SK-N-SH treated with all-trans-retinoic acid at 6 μM for 48 hours (cell line): ENCODE results near the gene PLA2G15.

Experiments used
- ESRRG ChIP-seq: fragments of 250-450 bp; sonication (Bioruptor Pico); IDR thresholded peaks from 2 replicates; pipeline ENCODE4 v1.6.1; 2021; ENCODE audit warnings: mild to moderate bottlenecking
- GLIS3 ChIP-seq: fragments of 250-450 bp; sonication (Bioruptor Pico); IDR thresholded peaks from 2 replicates; pipeline ENCODE4 v1.5.0; 2020; ENCODE audit warnings: mild to moderate bottlenecking, moderate library complexity
- ISL1 ChIP-seq: fragments of 250-450 bp; sonication (Bioruptor Pico); IDR thresholded peaks from 2 replicates; pipeline ENCODE4 v2.1.2; 2022; ENCODE audit warnings: mild to moderate bottlenecking, moderate library complexity
- PATZ1 ChIP-seq: fragments of 250-450 bp; sonication (Bioruptor Pico); IDR thresholded peaks from 2 replicates; pipeline ENCODE4 v1.8.0; 2020; ENCODE audit warnings: mild to moderate bottlenecking, moderate library complexity, borderline replicate concordance
- RARB ChIP-seq: fragments of 250-450 bp; sonication (Bioruptor Pico); IDR thresholded peaks from 2 replicates; pipeline ENCODE4 v1.8.0; 2021; ENCODE audit warnings: mild to moderate bottlenecking, moderate library complexity
- SNAI2 ChIP-seq: fragments of 250-450 bp; sonication (Bioruptor Pico); IDR thresholded peaks from 2 replicates; pipeline ENCODE4 v1.5.0; 2020; ENCODE audit warnings: mild to moderate bottlenecking, moderate library complexity
- TOX ChIP-seq: fragments of 250-450 bp; sonication (Bioruptor Pico); IDR thresholded peaks from 2 replicates; pipeline ENCODE4 v1.8.0; 2021; ENCODE audit warnings: mild to moderate bottlenecking, moderate library complexity, borderline replicate concordance
- ZFP3 ChIP-seq: fragments of 250-450 bp; sonication (Bioruptor Pico); IDR thresholded peaks from 2 replicates; pipeline ENCODE4 v1.5.0; 2020; ENCODE audit warnings: mild to moderate bottlenecking, moderate library complexity
- ZFP30 ChIP-seq: fragments of 450-650 bp; formaldehyde crosslinking; IDR thresholded peaks from 2 replicates; pipeline ENCODE4 v1.5.0; 2022; ENCODE audit warnings: mild to moderate bottlenecking, moderate library complexity
- ZNF70 ChIP-seq: fragments of 450-650 bp; formaldehyde crosslinking; IDR thresholded peaks from 2 replicates; pipeline ENCODE4 v1.5.0; 2020; ENCODE audit warnings: mild to moderate bottlenecking, moderate library complexity
- ZNF8 ChIP-seq: fragments of 450-650 bp; formaldehyde crosslinking; IDR thresholded peaks from 2 replicates; pipeline ENCODE4 v1.5.0; 2020; ENCODE audit warnings: mild to moderate bottlenecking, moderate library complexity
- TF ChIP-seq, protein P1 (sequence below): fragments of 250-450 bp; sonication (Bioruptor Pico); IDR thresholded peaks from 2 replicates; pipeline ENCODE4 v1.5.1; 2020; ENCODE audit warnings: low read depth, mild to moderate bottlenecking, moderate library complexity
- TF ChIP-seq, protein P2 (sequence below): fragments of 250-450 bp; sonication (Bioruptor Pico); IDR thresholded peaks from 2 replicates; pipeline ENCODE4 v1.5.1; 2021; ENCODE audit warnings: mild to moderate bottlenecking, moderate library complexity

- TF ChIP-seq SNAI2 = no peak
- TF ChIP-seq RARB (CRISPR knock-in tag) = no peak
- TF ChIP-seq, protein P1, sequence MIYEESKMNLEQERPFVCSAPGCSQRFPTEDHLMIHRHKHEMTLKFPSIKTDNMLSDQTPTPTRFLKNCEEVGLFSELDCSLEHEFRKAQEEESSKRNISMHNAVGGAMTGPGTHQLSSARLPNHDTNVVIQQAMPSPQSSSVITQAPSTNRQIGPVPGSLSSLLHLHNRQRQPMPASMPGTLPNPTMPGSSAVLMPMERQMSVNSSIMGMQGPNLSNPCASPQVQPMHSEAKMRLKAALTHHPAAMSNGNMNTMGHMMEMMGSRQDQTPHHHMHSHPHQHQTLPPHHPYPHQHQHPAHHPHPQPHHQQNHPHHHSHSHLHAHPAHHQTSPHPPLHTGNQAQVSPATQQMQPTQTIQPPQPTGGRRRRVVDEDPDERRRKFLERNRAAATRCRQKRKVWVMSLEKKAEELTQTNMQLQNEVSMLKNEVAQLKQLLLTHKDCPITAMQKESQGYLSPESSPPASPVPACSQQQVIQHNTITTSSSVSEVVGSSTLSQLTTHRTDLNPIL (CRISPR knock-in tag) = no peak
- no peak for TF ChIP-seq ZFP30 (CRISPR knock-in tag)
- TF ChIP-seq ZNF70 (CRISPR knock-in tag) = no peak
- TF ChIP-seq PATZ1 = no peak
- TF ChIP-seq ISL1 (CRISPR knock-in tag) = no peak
- no peak for TF ChIP-seq ESRRG (CRISPR knock-in tag)
- no peak for TF ChIP-seq ZNF8
- no peak for TF ChIP-seq ZFP3
- no peak for TF ChIP-seq TOX (CRISPR knock-in tag)
- TF ChIP-seq GLIS3 (CRISPR knock-in tag) = no peak
- TF ChIP-seq, protein P2, sequence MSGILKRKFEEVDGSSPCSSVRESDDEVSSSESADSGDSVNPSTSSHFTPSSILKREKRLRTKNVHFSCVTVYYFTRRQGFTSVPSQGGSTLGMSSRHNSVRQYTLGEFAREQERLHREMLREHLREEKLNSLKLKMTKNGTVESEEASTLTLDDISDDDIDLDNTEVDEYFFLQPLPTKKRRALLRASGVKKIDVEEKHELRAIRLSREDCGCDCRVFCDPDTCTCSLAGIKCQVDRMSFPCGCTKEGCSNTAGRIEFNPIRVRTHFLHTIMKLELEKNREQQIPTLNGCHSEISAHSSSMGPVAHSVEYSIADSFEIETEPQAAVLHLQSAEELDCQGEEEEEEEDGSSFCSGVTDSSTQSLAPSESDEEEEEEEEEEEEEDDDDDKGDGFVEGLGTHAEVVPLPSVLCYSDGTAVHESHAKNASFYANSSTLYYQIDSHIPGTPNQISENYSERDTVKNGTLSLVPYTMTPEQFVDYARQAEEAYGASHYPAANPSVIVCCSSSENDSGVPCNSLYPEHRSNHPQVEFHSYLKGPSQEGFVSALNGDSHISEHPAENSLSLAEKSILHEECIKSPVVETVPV = no peak
These were observed 38.8 kb downstream of the PLA2G15 start for GRCh38 chr16:68283801-68284598.
